GDM1 (cell line): ENCODE results near the gene UGT1A8.
"Not testable (repeated sequence)": the region's sequence is repeated elsewhere in the genome, so short reads cannot be mapped to it uniquely, and the experiment has no call there.

Source experiments
- DNase-seq: peaks from one replicate; lab custom pipeline; 2025; lab: John Stamatoyannopoulos, UW

Gene UGT1A8

DNA sequence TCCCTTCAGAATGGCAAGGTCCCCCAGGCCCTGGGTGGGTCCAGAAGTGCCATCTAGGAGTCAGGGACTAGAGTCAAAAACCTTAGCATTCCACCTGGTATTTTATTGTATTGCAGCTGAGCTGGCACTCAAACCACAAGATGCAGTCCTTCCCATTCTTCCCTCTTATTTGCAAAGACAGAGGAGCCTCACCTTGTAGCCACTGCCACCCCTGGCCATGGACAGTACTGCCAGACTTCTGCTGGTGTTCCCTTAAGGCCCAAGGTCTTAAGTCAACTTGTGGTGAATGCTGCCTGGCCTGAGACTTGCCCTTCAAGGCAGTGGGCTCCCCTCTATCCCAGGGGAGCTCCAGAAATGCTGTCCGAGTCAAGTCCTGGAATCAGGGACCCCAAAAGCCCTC, 25.7 kb downstream of the UGT1A8 start:
- DNase-seq: no peak

DNA sequence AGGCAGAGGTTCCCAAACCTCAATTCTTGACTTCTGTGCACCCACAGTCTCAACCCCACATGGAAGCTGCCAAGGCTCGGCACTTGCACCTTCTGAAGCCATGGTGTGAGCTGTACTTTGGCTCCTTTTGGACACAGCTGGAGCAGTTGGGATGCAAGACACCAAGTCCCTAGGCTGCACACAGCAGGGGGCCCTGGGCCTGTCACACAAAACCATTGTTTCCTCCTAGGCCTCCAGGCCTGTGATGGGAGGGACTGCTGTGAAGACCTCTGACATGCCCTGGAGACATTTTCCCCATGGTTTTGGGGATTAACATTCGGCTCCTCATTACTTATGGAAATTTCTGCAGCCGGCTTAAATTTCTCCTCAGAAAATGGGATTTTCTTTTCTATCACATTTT, 28.6 kb downstream of the UGT1A8 start:
- DNase-seq: not testable (repeated sequence)

DNA sequence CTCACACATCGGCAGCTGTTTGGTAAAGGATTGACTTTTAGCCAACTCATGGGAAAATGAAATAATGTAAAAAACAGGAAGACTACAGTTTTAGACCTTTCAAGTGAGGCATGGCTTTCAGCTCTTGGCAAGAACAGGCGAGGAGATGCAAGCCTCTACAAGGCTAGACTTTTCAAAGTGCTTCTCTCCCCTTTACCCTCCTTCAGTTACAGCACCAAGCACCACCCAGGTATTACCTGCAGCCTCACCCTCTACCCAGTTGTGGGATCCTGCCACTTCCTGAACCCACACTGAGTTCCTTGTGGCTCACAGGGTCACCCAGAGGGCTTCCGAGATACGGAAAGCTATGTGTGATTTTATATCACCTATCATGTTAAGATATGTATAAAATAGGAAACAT, 33.5 kb downstream of the UGT1A8 start:
- DNase-seq: no peak

DNA sequence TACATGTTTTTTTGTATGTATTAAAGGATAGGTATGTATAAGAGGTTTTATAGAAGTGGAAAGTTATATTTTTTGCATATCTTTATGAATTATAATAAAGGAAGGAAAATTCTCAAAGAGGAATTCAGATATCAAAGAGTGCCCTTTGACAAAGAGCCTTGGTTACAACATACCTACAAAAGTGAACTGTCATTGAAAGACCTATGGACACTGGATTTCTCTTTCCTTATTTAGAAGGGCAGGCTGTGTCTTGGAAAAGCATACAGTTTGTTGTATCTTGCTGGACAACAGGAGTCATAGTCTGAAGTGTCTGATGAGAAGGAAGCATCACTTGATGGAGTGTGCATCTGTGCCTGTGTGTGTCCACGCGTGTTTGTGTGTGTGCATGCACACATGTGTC, 34.0 kb downstream of the UGT1A8 start:
- no peak for DNase-seq

DNA sequence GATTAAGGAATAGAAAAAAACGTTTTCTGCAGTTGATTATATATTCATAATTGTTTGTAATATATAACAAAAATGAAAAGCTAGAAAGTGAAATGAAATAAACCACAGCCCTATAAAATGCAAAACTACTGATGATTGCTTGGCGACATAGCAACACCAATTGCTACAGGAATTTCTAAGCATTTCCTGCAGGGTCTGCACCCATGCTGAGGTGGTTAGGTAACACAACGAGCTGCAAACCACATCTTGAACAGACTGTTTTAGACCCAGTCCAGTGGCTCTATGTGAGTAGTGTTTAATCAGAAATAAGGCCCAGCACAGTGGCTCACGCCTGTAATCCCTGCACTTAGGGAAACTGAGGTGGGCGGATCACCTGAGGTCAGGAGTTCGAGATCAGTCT, 37.1 kb downstream of the UGT1A8 start:
- DNase-seq: no peak

DNA sequence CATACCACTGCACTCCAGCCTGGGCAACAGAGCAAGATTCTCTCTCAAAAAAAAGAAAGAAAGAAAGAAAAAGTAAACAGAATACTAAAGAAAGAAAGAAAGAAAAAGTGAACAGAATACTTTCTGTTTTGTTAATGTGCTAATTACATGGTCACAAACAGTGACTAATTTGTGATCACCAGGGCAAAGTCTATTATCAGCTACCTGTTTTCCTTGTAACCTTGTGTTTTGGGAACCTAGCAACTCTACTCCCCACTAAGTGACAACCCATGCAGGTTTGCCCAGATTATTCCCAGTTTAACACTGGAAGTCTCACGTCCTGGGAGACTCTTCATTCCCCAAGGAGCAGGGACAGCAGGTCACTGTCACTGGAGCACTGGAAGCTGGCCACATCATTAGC, 37.6 kb downstream of the UGT1A8 start:
- no peak for DNase-seq

DNA sequence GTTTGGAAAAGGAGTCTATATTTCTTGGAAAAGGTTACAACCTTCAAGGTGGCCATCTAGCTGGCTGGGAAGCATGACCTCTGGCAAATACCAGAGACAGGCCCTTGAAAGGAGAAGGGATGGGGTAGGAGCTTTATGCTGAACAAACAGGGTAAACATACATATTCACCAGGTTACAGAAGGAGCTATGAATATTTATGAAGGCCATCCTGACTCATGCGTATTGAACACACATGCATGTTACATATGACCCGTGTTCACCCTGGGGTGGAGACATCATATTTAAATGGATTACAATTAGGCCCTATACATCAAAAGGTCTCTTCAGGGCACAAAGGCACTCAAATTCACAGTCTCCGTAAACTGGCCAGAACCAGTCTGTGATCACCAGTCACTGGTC, 38.5 kb downstream of the UGT1A8 start:
- not testable (repeated sequence) for DNase-seq

DNA sequence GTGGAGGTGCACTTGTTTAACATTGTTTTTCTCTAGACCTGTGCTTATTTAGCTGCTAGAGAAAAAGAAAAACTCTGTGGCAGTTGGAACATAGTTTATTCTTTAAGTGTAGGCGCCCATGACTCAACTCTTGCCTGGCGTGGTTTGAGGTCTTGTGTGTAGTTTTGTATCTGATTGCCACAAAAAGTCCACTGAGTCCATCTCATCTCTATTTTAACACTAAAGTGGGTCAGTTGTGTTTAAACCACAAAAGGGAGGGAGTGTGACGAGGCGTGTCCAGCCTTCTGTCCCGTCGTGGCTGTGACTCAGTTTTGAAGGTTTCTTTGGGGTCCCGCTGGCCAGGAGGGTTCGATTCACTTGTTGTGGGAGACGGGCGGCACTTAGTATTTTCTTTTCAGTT, 39.0 kb downstream of the UGT1A8 start:
- no peak for DNase-seq

DNA sequence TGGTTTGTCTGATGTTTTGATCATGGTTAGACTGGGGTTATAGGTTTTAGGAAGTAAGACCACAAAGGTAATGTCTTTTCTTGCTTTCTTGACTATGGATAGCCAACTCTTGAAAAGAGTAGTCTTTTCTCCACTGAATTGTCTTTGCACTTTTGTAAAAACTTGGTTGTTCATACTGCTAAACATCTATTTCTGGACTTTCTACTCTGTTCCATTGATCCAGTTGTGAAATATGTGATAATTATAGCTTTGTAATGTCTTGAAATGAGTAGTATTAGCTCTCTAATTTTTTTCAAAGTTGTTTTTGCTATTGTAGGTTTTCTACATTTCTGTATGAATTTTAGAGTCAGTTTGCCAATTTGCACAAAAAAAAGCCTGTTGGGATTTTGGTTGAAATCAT, 41.2 kb downstream of the UGT1A8 start:
- DNase-seq: no peak

DNA sequence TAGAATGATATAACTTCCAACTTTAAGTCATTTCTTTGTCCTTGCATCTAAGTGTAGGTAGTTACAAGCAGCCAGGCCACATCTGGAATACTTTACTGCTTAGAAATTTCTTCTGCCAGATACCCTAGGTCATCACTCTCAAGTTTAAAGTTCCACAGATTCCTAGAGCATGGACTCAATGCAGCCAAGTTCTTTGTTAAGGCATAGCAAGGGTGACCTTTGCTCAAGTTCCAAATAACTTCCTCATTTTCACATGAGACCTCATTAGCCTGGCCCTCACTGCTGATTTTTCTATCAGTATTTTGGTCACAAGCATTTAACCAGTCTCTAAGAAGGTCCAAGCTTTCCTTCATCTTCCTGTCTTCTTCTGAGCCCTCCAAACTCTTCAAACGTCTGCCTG, 46.5 kb downstream of the UGT1A8 start:
- no peak for DNase-seq

DNA sequence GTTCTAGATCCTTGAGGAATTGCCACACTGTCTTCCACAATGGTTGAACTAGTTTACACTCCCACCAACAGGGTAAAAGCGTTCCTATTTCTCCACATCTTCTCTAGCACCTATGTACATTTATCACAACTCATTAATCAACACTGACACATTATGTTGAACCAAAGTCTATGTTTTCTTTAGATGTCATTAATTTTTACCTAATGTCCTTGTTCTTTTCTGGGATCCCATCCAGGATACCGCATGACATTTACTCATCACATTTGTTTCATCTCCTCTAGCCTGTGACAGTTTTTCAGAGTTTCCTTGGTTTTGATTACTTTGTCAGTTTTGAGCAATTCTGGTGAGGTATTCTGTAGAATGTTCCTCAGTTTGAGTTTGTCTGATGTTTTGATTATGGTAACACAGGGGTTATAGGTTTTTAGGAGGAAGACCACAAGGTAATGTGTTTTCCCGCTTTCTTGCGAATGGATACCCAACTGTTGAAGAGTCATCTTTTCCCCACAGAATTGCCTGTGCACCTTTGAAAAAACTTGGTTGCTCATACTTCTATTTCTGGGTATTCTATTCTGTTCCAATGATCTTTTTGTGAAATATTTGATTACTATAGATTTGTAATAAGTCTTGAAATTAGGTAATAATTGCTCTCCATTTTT, 51.3 kb downstream of the UGT1A8 start:
- no peak for DNase-seq

DNA sequence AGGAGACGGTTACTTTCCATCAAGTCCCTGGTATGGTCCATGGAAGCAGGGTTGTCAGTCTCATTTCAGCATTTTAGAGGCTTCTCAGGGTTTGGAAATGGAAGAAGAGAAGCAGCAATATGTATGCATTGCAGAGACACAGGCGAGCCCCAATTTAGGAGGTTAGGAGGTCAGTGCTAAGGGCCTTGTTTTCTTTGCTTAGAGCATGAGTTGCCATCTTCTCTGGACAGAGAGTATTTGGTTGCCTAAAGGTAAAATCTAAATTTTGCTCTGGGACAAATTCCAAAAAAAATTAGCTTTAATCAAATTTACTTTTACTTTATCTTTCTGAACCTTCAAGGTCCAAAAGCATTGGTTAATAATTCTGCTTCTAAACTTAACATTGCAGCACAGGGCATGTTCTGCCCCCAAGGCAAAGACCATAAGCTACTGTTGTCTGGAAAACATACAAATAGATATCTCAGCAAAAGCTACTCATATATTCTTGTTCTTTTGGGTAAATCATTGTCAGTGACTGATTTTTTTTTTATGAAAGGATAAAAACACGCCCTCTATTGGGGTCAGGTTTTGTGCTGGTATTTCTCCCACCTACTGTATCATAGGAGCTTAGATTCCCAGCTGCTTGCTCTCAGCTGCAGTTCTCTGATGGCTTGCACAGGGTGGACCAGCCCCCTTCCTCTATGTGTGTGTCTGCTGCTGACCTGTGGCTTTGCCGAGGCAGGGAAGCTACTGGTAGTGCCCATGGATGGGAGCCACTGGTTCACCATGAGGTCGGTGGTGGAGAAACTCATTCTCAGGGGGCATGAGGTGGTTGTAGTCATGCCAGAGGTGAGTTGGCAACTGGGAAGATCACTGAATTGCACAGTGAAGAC, 54.1 kb downstream of the UGT1A8 start, which contains the start of gene UGT1A9:
UGT1A9 (plus strand) TSS at position 609 of the 872 bp plus-strand sequence; CDS start at position 646, 37 bp downstream.
- DNase-seq: no peak

DNA sequence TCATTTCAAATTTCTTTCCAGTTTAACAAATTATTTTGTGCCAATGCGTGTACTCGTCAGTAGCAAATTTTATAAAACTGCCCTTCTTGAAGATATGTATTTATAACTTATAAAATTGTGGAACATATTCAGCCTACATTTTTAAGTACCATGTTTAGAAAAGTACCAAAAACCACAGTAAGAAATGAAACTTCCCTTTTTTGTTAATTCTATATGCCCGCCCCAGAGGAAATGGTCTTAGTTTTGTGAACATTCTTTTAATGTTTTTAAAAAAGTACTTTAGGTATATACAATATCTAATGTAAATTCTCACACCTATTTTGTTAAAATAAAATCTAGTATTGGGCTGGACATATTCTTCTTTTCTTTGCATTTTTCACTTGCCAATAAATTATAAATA, 55.5 kb downstream of the UGT1A8 start:
- DNase-seq: no peak

DNA sequence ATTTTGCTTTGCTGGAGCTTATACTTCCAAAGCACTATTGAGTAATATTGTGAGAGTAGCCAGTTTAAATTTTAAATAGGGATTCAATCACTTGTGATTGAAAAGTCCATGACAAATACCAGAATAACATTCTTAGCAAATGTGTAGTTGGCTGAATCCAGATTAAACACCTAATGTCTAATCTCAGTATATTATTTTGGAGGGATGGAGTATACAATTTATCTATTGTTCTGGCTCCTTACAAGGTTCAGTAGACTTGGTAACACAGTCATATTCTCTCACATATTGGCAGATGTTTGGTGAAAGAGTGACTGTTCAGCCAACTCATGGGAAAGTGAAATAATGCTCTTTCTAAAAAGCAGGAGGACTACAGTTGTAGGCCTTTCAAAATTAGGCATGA, 56.5 kb downstream of the UGT1A8 start:
- no peak for DNase-seq

DNA sequence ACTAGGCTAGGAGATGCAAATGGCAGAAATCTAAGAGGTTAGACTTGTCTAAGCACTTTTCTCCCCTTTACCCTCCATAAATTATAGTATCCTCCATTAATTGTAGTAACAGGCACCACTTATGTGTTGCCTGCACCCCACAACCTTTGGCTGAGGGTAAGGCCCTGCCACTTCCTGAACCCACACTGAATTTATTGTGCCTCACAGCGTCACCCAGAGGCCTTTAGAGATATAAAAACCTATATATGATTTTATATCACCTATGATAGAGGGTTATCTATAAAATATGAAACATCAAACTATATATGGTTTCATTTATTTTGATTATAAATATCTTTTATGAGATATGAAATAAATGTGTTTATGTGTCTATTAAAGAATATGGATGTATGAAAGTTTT, 56.9 kb downstream of the UGT1A8 start:
- no peak for DNase-seq

DNA sequence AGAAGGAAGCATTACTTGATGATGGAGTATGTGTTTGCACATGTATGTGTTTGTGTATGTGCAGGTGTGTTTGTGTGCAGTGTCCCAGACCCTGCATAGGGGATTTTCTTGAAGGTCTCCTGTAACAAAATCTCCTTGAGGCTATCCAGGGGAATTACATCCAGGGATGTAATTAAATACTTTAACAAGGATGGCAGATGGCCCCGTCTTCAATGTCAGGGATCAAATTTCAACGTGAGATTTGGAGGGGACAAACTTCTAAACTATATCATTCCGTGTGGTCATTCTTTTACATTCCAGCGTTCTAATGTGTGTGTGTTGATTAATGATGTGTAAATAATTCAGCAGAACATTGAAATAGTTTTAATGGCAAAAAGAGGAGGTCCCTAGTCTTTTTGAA, 57.6 kb downstream of the UGT1A8 start:
- DNase-seq: no peak

DNA sequence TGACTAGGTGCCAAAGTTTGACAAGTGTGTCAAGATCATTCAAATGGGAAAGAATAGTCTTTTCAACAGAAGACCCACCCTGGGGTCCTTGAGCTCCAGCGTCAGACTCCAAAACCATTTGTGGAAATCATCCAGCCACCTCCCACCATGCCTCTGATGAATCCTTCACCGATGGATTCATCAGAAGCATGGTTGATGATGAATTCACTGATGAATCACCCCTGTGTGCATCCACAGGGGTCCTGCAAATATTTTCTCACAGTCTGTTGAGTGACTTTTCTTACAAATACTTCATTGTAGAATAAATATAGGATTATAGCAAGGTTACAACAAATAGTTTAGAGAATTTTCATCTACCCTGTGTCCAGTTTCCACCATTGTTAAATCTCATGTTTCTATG, 58.6 kb downstream of the UGT1A8 start:
- no peak for DNase-seq

DNA sequence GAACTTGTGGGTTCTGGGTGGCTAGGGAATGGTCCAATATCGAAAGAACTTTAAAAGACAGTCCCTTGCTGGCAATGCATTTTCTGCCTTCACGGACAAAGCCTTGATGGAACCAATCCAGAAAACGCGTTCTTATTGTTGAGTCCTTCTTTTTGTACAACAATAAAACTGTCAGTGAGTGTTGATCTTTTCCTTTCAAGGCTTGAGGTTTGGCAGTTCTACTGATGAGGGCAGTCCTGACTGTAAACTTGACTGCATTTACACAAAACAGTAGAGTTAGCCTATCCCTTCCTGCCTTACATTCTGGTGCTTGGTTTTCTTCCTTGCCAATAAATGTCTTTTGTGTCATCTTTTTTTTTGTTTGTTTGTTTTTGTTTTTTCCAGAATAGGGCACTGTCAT, 61.8 kb downstream of the UGT1A8 start:
- DNase-seq: no peak

DNA sequence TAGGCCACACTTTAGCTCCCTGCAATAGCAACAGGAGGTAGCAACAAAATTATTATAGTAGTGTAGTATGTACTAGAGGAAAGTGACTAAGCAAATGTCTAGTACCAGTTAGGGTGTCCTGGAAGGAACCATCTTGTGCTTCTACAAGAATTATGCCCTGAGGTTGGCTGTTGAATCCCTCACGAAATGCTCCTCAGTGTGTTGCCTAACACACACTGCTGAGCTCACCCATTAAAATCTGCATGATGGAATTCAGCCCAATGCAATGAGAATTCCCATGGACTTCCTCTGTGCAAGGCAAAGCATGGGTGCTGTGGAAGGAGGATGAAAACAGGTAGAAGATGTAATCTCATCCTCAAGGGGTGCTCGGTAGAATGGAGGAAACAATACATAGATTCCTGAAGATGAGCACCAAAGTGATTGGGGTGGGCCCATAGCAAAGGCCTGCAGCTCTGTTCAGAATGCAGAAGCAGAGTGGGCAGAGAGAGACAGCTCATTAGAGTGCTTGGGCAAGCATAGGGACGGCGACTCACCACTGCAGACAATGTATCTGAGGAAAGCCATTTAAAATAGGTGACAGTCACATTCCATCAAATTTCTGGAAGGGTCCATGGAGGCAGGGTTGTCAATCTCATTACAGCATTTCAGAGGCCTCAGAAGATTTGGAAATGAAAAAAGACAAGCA, 63.1 kb downstream of the UGT1A8 start:
- no peak for DNase-seq

DNA sequence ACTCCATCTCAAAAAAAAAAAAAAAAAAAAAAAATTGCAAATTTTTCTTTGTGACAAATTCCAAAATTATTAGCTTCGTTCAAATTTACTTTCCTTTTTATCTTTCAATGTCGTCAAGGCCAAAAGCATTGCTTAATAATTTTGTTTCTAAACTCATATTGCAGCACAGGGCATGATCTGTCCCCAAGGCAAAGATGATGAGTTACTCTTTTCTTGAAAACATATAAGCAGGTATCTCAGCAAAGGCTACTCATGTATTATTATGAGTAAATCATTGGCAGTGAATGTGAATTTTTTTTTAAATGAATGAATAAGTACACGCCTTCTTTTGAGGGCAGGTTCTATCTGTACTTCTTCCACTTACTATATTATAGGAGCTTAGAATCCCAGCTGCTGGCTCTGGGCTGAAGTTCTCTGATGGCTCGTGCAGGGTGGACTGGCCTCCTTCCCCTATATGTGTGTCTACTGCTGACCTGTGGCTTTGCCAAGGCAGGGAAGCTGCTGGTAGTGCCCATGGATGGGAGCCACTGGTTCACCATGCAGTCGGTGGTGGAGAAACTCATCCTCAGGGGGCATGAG, 64.2 kb downstream of the UGT1A8 start, which contains the start of gene UGT1A7:
UGT1A7 (plus strand) TSS at position 381 of the 579 bp plus-strand sequence; CDS start at position 418, 37 bp downstream.
- no peak for DNase-seq

DNA sequence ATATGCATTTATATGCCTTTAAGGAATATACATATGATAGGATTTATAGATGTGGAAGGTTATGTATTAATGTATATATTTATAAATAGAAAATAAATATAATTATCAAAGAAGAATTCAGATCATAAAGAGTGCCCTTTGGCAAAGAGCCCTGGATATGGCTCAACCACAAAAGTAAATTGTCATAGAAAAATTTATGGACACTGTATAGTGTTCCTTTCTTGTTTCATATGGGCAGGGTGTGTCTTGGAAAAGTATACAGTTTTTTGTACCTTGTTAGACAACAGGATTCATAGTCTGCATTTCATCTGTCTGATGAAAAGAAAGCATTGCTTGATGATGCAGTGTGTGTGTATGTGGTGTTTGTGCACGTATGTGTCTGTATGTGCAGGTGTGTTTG, 67.2 kb downstream of the UGT1A8 start:
- no peak for DNase-seq

DNA sequence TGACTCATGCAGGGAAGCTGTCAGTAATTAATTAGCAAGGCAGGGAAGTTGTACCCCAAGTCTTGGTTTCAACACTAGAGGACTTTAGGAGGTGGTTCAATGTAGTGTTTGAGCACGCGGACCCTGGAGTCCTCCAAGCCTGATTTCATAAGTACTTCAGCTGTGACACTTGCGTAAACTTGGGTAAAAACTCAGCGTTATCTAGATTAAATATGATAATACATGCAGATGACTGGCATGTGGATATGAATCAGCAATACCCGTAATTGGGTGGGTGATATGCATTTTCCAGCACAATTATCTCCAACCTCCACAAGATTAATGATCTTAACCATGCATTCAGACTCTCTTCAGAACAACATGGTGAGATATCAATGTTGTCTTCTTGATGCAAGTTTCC, 69.5 kb downstream of the UGT1A8 start:
- DNase-seq: no peak
